Activated CD4-positive, alpha-beta T cell treated with anti-CD3 and anti-CD28 coated beads for 36 hours (primary cell): Measurements from ENCODE around the gene NFATC1. TPM values are rescaled to one million over a fixed set of nuclear protein-coding genes. Genes with fewer than 3 reads are reported as not detected.

ENCODE experiments used
- ATAC-seq: fragments of 200-7000 bp; cut with Tn5 transposase; one replicate; pipeline ENCODE4 v1.10.0; 2021; ENCODE audit warnings: mild to moderate bottlenecking, moderate library complexity
- CTCF ChIA-PET: fragments of 350-600 bp; sonication (Branson Sonifier 250); formaldehyde crosslinking; loops from one replicate; lab custom pipeline; 2021; ENCODE audit warnings: antibody characterized with exemption; lab: Charles Lee
- POLR2A ChIA-PET: fragments of 350-600 bp; sonication (Branson Sonifier 250); formaldehyde crosslinking; loops from one replicate; lab custom pipeline; 2021; ENCODE audit warnings: antibody characterized with exemption, inconsistent platforms; lab: Charles Lee
- DNase-seq: peaks from one replicate; pipeline ENCODE4 v3.0.0-alpha.2; 2020
- H3K27ac Mint-ChIP-seq: one replicate; pipeline ENCODE4 v1.8.0; 2021; ENCODE audit warnings: mixed read lengths
- H3K27me3 Mint-ChIP-seq: one replicate; pipeline ENCODE4 v1.8.0; 2021; ENCODE audit warnings: mixed read lengths
- H3K36me3 Mint-ChIP-seq: one replicate; pipeline ENCODE4 v1.8.0; 2021; ENCODE audit warnings: low read depth, mixed read lengths
- H3K4me1 Mint-ChIP-seq: one replicate; pipeline ENCODE4 v1.8.0; 2021; ENCODE audit warnings: mixed read lengths
- H3K4me3 Mint-ChIP-seq: one replicate; pipeline ENCODE4 v1.8.0; 2021; ENCODE audit warnings: mild to moderate bottlenecking, moderate library complexity, mixed read lengths
- H3K9me3 Mint-ChIP-seq: one replicate; pipeline ENCODE4 v1.8.0; 2021; ENCODE audit warnings: low read depth, mixed read lengths
- intact Hi-C, 2 experiments: fragments of 100-400 bp; cut with DNase I in 1 of 2; cut with micrococcal nuclease in 1 of 2; formaldehyde crosslinking; loops; one replicate each; pipeline versions ENCODE4 v1.14.2 to v1.15.1; 2022 to 2024; cut with DNase I, micrococcal nuclease
- total RNA-seq, 2 experiments: library from RNA; stranded (reverse); gene quantifications; one replicate each; pipeline ENCODE4 v1.2.3, GENCODE V29; 2021

The NFATC1 gene
- total RNA-seq, 2 experiments from 2014 or later: 96.0 to 104 TPM

DNA sequence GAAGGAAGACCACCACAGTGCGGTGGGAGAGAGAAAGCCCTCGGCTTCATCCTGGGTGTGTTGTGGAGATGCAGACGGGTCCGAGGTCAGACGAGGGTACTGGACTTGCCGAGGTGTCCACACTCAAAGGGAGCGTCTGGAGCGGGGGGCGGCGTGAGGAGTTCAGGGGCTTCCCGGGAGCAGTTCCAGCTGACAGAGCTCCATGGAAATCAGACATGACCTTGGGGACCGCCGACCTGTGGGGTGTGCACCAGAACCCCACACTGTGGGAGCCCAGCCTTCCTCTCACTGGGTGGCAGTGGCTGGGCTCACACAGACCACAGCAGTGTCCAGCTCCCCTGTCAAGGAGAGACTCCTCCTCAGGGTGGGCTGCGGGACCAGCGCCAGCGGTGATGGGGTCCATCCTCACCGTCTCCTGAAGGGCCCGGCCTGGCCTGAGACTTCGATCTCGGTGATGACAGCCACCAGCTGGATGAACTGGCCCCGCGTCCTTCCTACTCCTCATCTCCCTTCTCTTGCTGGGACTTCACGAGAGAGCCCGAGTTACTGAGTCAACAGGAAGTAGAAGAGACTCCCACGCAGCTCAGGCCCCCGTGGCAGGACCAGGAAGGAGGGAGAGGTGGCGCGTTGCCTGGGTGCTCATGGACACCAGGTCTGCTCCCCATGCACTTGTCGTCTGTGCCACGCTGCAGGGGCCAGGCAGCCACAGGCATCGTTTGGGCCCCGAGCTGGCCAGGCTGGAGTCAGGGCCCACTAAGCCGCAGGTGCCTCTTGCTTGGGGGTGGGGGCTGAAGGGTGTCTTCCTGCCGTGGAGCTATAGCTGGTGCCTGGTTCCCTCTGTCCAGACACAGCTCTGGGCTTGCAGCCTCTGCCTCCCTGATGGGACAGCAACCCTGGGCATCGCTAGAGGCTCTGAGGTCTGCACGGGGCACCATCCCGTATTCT lies 182.0 kb downstream of the NFATC1 start:
- peak; percentile 21 for DNase-seq
- CTCF ChIA-PET: no interaction called here
- H3K27ac Mint-ChIP-seq: no peak overlapping the region
- ATAC-seq: no peak
- intact Hi-C loops: no loop called here
- no peak overlapping the region for H3K4me3 Mint-ChIP-seq
- peaks cover 2% of the 10 kb centered on the region for H3K4me1 Mint-ChIP-seq
- H3K36me3 Mint-ChIP-seq: peaks cover 4% of the 10 kb centered on the region
- no peaks in the 10 kb centered on the region for H3K27me3 Mint-ChIP-seq
- POLR2A ChIA-PET: no interaction called here
- peaks cover 7% of the 10 kb centered on the region for H3K9me3 Mint-ChIP-seq

DNA sequence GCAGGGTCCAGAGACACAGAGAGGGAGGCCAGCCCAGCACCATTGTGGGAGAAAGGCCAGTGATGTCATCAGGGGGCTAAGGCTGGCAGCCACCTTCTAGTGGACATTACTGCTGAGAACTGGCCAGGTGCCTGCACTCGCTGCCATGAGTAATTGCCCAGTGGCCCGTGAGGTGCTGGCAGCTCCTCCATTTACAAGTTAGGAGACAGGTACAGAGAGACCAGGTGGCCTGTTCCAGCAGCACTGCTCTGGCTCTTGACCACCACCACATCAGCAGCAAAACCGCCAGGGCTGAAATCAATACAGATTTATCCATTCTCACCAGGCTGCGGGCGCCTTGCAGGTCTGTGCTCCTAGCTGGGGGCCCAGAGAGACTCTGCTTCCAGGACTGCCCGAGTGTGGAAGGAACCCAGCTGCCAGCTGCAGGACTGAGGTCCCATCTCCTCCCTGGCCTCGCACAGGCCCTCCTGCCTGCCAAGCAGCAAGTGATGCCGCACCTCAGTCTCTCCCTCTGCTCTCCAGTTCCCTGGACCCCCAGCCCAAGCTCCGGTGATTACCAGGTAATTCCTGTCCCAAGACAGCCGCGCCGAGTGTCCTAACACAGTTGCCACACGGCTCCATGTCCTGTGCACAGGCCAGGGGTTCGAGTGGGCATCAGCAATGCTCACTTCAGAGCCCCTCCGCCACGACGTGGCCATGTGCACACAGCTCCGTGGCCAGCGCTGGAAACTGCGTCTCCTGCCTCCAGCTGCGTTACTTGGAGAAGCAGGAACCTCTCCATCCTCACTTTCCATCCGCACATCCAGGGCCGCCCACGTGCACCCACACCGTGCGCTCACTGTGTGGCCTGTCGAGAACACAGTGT lies 182.9 kb downstream of the NFATC1 start:
- Mint-ChIP-seq H3K4me1 (peaks cover 2% of the 10 kb centered on the region), H3K4me3 (no peak overlapping the region), H3K36me3 (no peaks in the 10 kb centered on the region), H3K27ac (no peak overlapping the region), H3K27me3 (no peaks in the 10 kb centered on the region), H3K9me3 (no peaks in the 10 kb centered on the region)
- ATAC-seq: no peak
- intact Hi-C loops: no loop called here
- CTCF ChIA-PET: no interaction called here
- DNase-seq: no peak
- POLR2A ChIA-PET: no interaction called here
